Activated T-cell treated with anti-CD3 and anti-CD28 coated beads for 48 hours (primary cell): Measurements from ENCODE around the gene DHDH.
"Not testable (repeated sequence)": the region's sequence is repeated elsewhere in the genome, so short reads cannot be mapped to it uniquely, and the experiment has no call there.

Experiments used
- DNase-seq: peaks from one replicate; pipeline ENCODE4 v3.0.0-alpha.2; 2020; ENCODE audit warnings: low read depth

DHDH gene

GRCh38 chr19:48933382-48933932, at the start of gene DHDH:
Gene DHDH, plus strand, starts transcription at chr19:48933699. Its CDS starts 23 bp downstream, at chr19:48933722.
- peak; percentile 67 for DNase-seq

- no peak for DNase-seq
Observed at GRCh38 chr19:48883726-48884125, 49.8 kb upstream of the DHDH start.

GRCh38 chr19:48887861-48888612, 45.5 kb upstream of the DHDH start:
- DNase-seq, result no peak

GRCh38 chr19:48889496-48889895, 44.0 kb upstream of the DHDH start:
- not testable (repeated sequence) for DNase-seq

GRCh38 chr19:48890551-48890950, 42.9 kb upstream of the DHDH start:
- no peak for DNase-seq

DNA sequence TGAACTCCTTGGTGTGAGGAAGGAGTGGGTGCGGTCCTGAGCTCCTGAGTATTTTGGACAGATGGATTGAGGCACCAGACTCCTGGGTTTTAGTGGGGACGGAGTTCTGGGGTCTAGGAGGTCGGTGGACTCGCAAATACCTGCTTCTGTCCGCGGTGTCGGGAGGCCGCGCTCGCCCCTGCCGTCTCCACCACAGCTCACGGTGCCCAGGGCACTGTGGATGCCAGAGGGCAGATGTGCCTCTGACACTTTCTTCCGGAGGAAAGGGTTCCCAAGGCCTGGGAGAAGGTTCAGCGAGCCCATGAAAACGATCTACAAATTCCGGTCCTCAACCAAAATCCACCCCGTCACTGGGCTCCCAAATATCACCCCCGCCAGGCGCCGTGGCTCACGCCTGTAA, 38.3 kb upstream of the DHDH start:
- DNase-seq, result no peak

GRCh38 chr19:48896191-48896720, 37.2 kb upstream of the DHDH start:
- DNase-seq, result peak; percentile 52

- no peak for DNase-seq
Observed at GRCh38 chr19:48897181-48897580, 36.3 kb upstream of the DHDH start.

- not testable (repeated sequence) for DNase-seq
Observed at GRCh38 chr19:48899386-48899749, 34.1 kb upstream of the DHDH start.

DNA sequence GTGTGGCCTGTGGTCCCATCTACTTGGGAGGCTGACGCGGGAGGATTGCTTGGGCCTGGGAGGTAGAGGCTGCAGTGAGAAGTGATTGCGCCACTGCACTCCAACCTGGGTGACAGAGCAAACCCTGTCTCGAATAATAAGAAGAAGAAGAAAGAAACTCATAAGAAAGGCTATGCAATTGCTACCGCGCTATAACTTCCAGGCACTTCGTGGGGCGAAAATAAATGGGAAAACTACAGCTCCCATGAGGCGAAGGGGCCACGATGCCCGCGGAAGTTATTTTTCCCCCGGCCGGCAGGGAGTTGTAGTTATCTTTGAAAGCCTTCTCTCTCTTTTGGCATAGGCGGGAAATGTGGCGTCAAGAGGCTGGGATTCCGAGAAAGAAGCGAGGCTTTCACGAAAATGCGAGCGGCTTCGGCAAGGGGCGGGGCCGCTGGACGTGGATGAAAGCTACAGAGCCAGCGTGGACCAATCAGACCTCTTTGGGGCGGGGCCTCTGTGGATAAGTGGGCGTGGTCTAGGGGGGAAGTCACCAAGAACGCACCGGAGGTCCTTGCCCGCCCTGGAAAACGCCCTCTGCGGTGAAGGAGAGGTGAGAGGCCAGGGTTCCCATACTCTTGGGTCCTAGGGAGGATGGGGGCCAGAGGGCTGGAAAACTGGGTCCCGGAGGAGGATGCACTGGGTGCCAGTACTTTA, 33.6 kb upstream of the DHDH start, which contains the start of gene NUCB1:
TSS of gene NUCB1 (plus strand) at position 532 of the 696 bp plus-strand sequence. CDS start 485 bp downstream, outside the sequence.
- DNase-seq, result peak; percentile 99

GRCh38 chr19:48900477-48901406, 32.8 kb upstream of the DHDH start:
- DNase-seq, result no peak

DNA sequence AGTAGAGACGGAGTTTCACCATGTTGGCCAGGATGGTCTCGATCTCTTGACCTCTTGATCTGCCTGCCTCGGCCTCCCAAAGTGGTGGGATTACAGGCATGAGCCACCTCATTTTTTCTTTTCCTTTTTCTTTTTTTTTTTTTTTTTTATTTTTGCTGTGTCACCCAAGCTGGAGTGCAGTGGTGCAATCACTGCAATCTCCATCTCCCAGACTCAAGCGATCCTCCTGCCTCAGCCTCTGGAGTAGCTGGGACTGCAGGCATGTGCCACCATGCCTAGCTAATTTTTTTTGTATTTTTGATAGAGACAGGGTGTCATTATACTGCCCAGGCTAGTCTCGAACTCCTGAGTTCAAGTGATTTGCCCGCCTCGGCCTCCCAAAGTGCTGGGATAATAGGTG, 31.2 kb upstream of the DHDH start:
- not testable (repeated sequence) for DNase-seq

DNA sequence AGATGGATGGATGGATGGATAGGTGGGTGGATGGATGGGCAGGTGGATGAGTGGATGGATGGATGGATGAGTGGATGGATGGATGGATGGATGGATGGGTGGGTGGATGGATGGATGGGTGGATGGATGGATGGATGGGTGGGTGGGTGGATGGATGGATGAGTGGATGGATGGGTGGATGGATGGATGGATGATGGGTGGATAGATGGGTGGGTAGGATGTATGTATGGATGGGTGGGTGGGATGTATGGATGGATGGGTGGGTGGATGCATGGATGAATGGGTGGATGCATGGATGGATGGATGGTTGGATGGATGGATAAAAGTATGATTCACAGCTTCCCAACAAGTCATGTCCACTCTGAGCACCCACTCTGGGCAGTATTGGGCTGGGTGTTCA, 29.7 kb upstream of the DHDH start:
- DNase-seq, result not testable (repeated sequence)

DNA sequence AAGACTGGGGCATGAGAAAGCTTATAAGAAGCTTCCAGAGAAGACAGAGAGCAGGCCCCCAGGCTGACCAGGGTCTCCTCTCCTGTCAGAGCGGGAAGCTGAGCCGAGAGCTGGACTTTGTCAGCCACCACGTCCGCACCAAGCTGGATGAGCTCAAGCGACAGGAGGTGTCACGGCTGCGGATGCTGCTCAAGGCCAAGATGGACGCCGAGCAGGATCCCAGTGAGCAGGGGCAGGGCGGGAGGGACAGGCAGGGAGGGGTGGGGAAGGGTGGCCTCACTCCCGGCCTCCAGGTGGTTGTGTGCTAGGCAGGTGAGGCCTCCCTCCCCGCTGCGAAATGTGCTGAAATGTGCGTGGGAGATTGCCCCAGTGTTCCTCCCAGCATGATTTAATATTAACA, 27.8 kb upstream of the DHDH start:
- no peak for DNase-seq

GRCh38 chr19:48906324-48906723, 27.2 kb upstream of the DHDH start:
- DNase-seq, result no peak

DNA sequence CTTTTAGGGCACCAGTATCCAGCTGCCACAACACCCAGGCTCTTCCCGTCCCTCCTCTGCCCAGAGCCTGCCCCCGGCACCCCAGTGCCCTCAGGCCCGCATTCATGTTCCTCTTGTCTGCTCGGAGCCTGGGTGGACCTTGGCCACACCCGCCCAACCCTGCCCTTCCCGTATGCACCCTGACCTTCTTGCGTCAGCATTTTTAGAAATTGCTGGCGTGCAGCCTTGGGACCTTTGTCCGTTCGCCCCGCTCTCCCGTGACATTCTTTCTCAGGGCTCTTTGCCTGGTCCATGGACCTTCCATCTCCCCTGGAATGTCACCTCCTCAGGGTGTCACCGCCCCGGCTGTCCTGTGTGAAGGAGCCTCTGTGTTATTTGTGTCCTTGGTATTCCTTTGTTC, 25.8 kb upstream of the DHDH start:
- DNase-seq, result no peak

DNA sequence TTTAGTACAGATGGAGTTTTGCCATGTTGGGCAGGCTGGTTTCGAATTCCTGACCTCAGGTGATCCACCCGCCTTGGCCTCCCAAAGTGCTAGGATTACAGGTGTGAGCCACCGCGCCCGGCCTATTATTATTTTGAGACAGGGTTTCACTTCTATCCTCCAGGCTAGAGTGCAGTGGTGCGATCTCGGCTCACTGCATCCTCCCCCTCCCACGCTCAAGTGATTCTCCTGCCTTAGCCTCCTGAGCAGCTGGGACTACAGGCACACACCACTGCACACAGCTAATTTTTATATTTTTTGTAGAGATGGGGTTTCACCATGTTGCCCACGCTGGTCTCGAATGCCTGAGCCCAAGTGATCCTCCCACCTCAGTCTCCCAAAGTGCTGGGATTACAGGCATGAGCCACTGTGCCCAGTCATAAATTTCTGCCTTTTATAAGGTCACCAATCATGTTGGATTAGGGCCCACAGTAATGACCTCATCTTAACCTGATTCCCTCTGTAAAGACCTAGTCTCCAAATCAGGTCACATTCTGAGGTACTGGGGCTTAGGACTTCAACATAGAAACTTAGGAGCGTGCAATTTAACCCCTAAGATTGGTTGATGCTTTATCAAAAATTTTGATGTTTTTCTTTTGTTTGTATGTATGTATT, 23.9 kb upstream of the DHDH start:
- DNase-seq, result not testable (repeated sequence)

- DNase-seq, result no peak
Observed at GRCh38 chr19:48910803-48911202, 22.7 kb upstream of the DHDH start.

- no peak for DNase-seq
Observed at GRCh38 chr19:48913114-48913889, 20.2 kb upstream of the DHDH start.

DNA sequence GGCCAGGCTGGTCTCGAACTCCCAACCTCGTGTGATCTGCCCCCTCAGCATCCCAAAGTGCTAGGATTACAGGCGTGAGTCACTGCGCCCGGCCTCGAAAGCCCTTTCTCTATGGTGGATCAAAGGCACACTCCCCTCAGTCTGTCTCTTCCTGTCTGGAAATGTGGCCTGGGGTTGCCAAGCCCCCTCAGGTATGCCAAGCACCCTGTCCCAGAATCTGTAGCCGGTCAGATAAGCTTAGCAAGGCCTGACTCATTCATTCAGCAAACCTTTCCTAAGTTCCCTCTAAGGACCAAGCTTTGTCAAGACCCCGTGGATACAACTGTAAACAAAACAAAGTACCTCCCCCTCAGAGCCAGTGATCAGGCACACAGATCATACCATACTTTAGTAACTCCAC, 19.3 kb upstream of the DHDH start:
- DNase-seq, result no peak
